Measurements from ENCODE around the gene PM20D2.

PM20D2 gene

GRCh38 chr6:89145091-89145955 lies 532 bp upstream of the PM20D2 start:
- TF ChIP-seq, protein P1, sequence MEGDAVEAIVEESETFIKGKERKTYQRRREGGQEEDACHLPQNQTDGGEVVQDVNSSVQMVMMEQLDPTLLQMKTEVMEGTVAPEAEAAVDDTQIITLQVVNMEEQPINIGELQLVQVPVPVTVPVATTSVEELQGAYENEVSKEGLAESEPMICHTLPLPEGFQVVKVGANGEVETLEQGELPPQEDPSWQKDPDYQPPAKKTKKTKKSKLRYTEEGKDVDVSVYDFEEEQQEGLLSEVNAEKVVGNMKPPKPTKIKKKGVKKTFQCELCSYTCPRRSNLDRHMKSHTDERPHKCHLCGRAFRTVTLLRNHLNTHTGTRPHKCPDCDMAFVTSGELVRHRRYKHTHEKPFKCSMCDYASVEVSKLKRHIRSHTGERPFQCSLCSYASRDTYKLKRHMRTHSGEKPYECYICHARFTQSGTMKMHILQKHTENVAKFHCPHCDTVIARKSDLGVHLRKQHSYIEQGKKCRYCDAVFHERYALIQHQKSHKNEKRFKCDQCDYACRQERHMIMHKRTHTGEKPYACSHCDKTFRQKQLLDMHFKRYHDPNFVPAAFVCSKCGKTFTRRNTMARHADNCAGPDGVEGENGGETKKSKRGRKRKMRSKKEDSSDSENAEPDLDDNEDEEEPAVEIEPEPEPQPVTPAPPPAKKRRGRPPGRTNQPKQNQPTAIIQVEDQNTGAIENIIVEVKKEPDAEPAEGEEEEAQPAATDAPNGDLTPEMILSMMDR (IDR thresholded peaks at IDR 0.05; ENCODE audit: low read depth, low read length, poor library complexity, severe bottlenecking): no peak
- no peak for TF ChIP-seq EZH2phosphoT487 (IDR thresholded peaks at IDR 0.05; ENCODE audit: borderline replicate concordance, low read length)
- peaks cover 47% of the 10 kb centered on the region for H3K4me1 ChIP-seq (ENCODE audit: control insufficient read depth, low read length)
- H3K9me2 ChIP-seq (replicated peaks; ENCODE audit: control insufficient read depth, low read length): no peaks in the 10 kb centered on the region
- H3K9me3 ChIP-seq (ENCODE audit: control insufficient read depth, insufficient read depth, low read length): no peaks in the 10 kb centered on the region
- peak overlapping the region; percentile 70 for H3K4me2 ChIP-seq (ENCODE audit: low read length)
- no peaks in the 10 kb centered on the region; the same call in 1 of the 2 replicates for H4K20me1 ChIP-seq (ENCODE audit: control insufficient read depth, insufficient read depth, low read depth, low read length)
- H3K79me2 ChIP-seq (ENCODE audit: control insufficient read depth, low read length): peaks cover 59% of the 10 kb centered on the region
- H3K36me3 ChIP-seq (ENCODE audit: control insufficient read depth, low read length): peaks cover 29% of the 10 kb centered on the region
- H3K27me3 ChIP-seq (ENCODE audit: control insufficient read depth, low read length): no peaks in the 10 kb centered on the region
- H3K4me3 ChIP-seq (ENCODE audit: low read length): peak overlapping the region; percentile 96
- H3F3A ChIP-seq (ENCODE audit: control insufficient read depth, insufficient read depth): peaks cover 8% of the 10 kb centered on the region
- peak overlapping the region; percentile 74 for H3K27ac ChIP-seq (ENCODE audit: low read depth, low read length)

DNA sequence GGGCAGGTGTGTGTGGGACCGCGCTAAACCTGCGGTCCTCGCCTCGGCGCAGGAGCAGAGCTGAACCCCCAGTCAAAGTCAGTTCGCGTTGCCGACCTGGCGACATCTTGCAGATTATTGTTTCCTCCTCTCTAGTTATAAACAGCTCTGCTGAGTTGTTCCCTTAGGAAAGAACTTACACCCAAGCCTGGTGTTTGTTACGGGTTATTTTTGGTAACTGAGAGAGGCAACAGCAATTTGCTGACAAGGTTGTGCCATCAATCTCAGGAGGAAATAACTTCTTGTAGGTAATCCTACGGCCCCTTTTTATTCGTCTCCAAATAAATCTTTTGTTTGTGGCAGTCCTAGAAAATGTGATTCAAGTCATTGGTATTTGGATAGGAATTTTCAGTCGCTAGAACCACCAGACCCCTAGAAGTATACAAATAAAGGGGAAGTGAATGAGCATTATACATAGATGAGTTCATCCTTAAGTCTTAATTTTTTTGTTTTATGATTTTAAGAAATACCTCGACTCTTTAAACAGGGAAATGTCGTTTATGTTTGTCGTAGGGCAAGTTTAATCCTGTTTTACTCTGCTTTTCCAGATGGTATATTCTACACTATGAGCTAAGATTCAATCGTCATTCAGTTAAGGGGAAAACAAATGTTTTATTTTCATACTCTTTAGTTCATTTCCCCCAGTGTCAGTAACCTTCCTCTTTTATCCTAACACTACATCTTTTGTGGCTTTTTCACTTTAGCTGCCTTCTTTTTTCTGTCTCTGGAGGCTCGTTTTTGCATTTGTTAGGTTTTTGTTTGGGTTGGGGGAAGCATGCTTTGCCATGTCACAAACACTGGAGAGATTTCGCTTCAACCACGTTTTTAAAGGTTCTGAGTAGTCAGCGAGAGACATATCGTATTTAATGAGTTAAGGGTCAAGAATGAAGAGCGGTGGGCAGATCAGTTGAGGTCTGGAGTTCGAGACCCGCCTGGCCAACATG lies 1.2 kb downstream of the PM20D2 start:
- Histone ChIP-seq H3F3A (ENCODE audit: control insufficient read depth, insufficient read depth) (peaks cover 8% of the 10 kb centered on the region), H3K36me3 (ENCODE audit: control insufficient read depth, low read length) (peaks cover 38% of the 10 kb centered on the region), H3K27ac (ENCODE audit: low read depth, low read length) (peak overlapping the region; percentile 74), H4K20me1 (ENCODE audit: control insufficient read depth, insufficient read depth, low read depth, low read length) (no peaks in the 10 kb centered on the region; the same call in 1 of the 2 replicates), H3K9me3 (ENCODE audit: control insufficient read depth, insufficient read depth, low read length) (no peaks in the 10 kb centered on the region), H3K4me2 (ENCODE audit: low read length) (peak overlapping the region; percentile 70), H3K9me2 (replicated peaks; ENCODE audit: control insufficient read depth, low read length) (no peaks in the 10 kb centered on the region), H3K79me2 (ENCODE audit: control insufficient read depth, low read length) (peaks cover 69% of the 10 kb centered on the region), H3K4me1 (ENCODE audit: control insufficient read depth, low read length) (peaks cover 47% of the 10 kb centered on the region), H3K4me3 (ENCODE audit: low read length) (peak overlapping the region; percentile 96), H3K27me3 (ENCODE audit: control insufficient read depth, low read length) (no peaks in the 10 kb centered on the region)
- TF ChIP-seq EZH2phosphoT487 (IDR thresholded peaks at IDR 0.05; ENCODE audit: borderline replicate concordance, low read length): no peak
- TF ChIP-seq, protein P1 (IDR thresholded peaks at IDR 0.05; ENCODE audit: low read depth, low read length, poor library complexity, severe bottlenecking): no peak

- Histone ChIP-seq H3K4me1 (ENCODE audit: control insufficient read depth, low read length) (peaks cover 47% of the 10 kb centered on the region), H4K20me1 (ENCODE audit: control insufficient read depth, insufficient read depth, low read depth, low read length) (no peaks in the 10 kb centered on the region; the same call in 1 of the 2 replicates), H3K9me2 (replicated peaks; ENCODE audit: control insufficient read depth, low read length) (no peaks in the 10 kb centered on the region), H3K27ac (ENCODE audit: low read depth, low read length) (no peak overlapping the region), H3K4me3 (ENCODE audit: low read length) (peak overlapping the region; percentile 96), H3K79me2 (ENCODE audit: control insufficient read depth, low read length) (peaks cover 80% of the 10 kb centered on the region), H3K4me2 (ENCODE audit: low read length) (peak overlapping the region; percentile 70), H3F3A (ENCODE audit: control insufficient read depth, insufficient read depth) (peaks cover 8% of the 10 kb centered on the region), H3K36me3 (ENCODE audit: control insufficient read depth, low read length) (peaks cover 50% of the 10 kb centered on the region), H3K27me3 (ENCODE audit: control insufficient read depth, low read length) (no peaks in the 10 kb centered on the region), H3K9me3 (ENCODE audit: control insufficient read depth, insufficient read depth, low read length) (no peaks in the 10 kb centered on the region)
- TF ChIP-seq, protein P1 (IDR thresholded peaks at IDR 0.05; ENCODE audit: low read depth, low read length, poor library complexity, severe bottlenecking): no peak
- TF ChIP-seq EZH2phosphoT487 (IDR thresholded peaks at IDR 0.05; ENCODE audit: borderline replicate concordance, low read length): no peak
Measured at GRCh38 chr6:89148016-89148750, 2.3 kb downstream of the PM20D2 start.

Data from DOHH2 (cell line).